BLaER1 (cell line): Measurements from ENCODE around the gene GNAL.

Experiments used
- H3K27ac ChIP-seq: shearing (Covaris generic); formaldehyde crosslinking; 2 replicates; pipeline ENCODE4 v1.8.1; 2022
- H3K27me3 ChIP-seq: shearing (Covaris generic); formaldehyde crosslinking; 2 replicates; pipeline ENCODE4 v1.8.1; 2022
- H3K36me3 ChIP-seq: shearing (Covaris generic); formaldehyde crosslinking; 2 replicates; pipeline ENCODE4 v1.8.1; 2022
- H3K4me1 ChIP-seq: shearing (Covaris generic); formaldehyde crosslinking; 2 replicates; pipeline ENCODE4 v1.8.1; 2022
- H3K4me2 ChIP-seq: shearing (Covaris generic); formaldehyde crosslinking; 2 replicates; pipeline ENCODE4 v1.8.1; 2022
- H3K4me3 ChIP-seq: shearing (Covaris generic); formaldehyde crosslinking; 2 replicates; pipeline ENCODE4 v1.8.1; 2022
- H3K9ac ChIP-seq: shearing (Covaris generic); formaldehyde crosslinking; 2 replicates; pipeline ENCODE4 v1.8.1; 2022
- H3K9me3 ChIP-seq: shearing (Covaris generic); formaldehyde crosslinking; 2 replicates; pipeline ENCODE4 v1.8.1; 2022
- H4K20me1 ChIP-seq: shearing (Covaris generic); formaldehyde crosslinking; 2 replicates; pipeline ENCODE4 v1.8.1; 2022
- Cebpa-rat ChIP-seq: shearing (Covaris generic); IDR thresholded peaks from 2 replicates; pipeline ENCODE4 v1.8.1; 2022

The GNAL gene

DNA sequence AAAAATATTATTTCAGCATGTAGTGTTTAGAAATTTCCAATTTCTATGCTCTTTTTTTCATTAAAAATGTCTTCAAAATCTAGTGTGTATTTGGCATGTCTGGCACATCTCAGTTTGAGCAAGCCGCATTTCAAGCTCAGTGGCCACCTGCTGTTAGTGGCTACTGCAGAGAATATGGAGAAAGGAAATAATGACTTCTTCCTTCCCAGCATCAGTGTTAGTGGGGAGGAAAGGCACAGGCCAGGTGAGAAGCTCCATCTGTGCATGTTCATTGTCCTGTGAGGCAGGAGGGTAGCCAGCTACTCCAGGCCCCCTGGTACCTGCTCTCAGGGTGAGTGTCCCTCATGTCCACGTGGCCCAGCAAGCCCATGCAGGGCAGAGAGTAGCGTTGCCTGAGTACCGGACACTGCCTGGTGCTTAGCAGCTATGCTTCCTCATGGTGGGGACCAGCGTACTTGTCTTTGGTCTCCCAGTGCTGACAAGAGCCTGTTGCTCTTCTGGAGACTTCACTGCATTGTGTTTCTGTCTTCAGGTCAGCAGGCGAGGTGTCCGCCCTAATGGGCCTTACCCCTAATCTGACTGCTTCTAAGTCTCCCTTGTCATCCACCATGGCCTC, 94.8 kb downstream of the GNAL start:
- H3K4me2 ChIP-seq = no peak overlapping the region
- H3K9me3 ChIP-seq = no peaks in the 10 kb centered on the region
- no peaks in the 10 kb centered on the region for H4K20me1 ChIP-seq
- H3K27ac ChIP-seq = no peak overlapping the region
- H3K4me1 ChIP-seq = no peaks in the 10 kb centered on the region
- H3K27me3 ChIP-seq = no peaks in the 10 kb centered on the region
- H3K36me3 ChIP-seq = no peaks in the 10 kb centered on the region
- no peak overlapping the region for H3K4me3 ChIP-seq
- no peak overlapping the region for H3K9ac ChIP-seq
- TF ChIP-seq Cebpa-rat = no peak

DNA sequence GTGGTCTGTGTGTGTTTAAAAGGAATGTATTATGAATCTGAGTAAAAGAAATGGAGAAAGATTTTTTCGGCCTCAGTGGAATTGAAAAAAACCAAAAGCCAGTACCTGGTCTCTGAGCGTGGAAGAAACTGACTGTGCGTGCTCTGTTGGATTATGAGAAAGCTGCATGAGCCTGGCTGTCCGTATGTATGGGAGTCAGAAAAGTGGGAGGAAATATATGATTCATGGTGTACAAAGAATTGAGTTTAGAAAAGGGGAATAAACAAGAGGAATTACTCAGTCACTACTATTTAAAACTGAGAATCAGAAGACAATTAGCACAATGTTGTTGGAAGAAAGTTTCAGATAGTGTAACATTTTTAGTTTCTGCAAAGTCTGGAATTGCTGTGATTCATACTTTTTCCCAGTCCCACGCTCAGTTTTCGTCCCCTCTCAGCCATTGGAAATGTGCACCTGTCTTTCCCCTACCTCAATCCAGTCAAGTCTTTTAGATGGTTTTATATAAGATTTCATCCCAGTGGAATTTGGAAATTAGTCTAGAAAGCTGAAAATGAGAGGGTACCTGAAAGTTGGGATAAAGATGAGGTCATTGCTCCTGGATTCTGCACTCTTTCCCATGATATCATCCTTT, 95.7 kb downstream of the GNAL start:
- no peak overlapping the region for H3K9ac ChIP-seq
- H3K27ac ChIP-seq = no peak overlapping the region
- H3K4me2 ChIP-seq = no peak overlapping the region
- no peak overlapping the region for H3K4me3 ChIP-seq
- no peaks in the 10 kb centered on the region for H4K20me1 ChIP-seq
- peaks cover 2% of the 10 kb centered on the region; the same call in 1 of the 2 replicates for H3K4me1 ChIP-seq
- H3K27me3 ChIP-seq = no peaks in the 10 kb centered on the region
- H3K36me3 ChIP-seq = no peaks in the 10 kb centered on the region
- H3K9me3 ChIP-seq = no peaks in the 10 kb centered on the region
- TF ChIP-seq Cebpa-rat = no peak

DNA sequence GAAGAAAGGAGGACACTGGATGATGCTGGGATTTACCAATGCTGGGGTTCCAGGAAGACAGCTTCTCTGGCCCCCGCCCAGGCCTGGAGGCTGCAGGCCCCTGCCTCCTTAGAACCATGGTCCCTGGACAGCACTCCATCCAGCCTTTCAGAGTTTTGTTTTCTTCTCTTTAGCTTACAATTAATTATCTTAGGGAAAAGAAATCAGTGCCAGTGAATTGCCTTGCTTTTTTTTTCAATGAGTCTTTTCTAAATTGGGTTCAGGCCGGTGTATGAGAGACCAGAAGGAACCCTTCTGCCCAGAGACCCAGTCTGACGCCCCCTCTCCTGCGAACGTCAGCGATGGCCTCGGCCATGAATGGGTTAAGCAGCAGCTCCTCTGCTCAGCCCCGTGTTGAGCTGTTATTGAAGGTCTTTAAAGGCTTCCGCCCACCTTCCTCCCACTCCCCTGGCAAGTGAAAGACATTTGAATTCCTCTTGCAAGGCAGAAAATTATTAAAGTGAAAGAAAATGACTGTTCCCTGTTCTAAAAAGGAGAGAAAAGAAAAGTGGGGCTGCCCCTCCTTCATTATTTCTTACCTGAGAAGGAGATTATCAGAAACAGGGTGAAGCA, 96.5 kb downstream of the GNAL start:
- no peak overlapping the region for H3K27ac ChIP-seq
- H3K9me3 ChIP-seq = no peaks in the 10 kb centered on the region
- no peak overlapping the region for H3K9ac ChIP-seq
- H3K4me1 ChIP-seq = peaks cover 10% of the 10 kb centered on the region
- no peaks in the 10 kb centered on the region for H3K36me3 ChIP-seq
- no peak for TF ChIP-seq Cebpa-rat
- H4K20me1 ChIP-seq = no peaks in the 10 kb centered on the region
- H3K4me2 ChIP-seq = no peak overlapping the region
- no peak overlapping the region for H3K4me3 ChIP-seq
- H3K27me3 ChIP-seq = no peaks in the 10 kb centered on the region

DNA sequence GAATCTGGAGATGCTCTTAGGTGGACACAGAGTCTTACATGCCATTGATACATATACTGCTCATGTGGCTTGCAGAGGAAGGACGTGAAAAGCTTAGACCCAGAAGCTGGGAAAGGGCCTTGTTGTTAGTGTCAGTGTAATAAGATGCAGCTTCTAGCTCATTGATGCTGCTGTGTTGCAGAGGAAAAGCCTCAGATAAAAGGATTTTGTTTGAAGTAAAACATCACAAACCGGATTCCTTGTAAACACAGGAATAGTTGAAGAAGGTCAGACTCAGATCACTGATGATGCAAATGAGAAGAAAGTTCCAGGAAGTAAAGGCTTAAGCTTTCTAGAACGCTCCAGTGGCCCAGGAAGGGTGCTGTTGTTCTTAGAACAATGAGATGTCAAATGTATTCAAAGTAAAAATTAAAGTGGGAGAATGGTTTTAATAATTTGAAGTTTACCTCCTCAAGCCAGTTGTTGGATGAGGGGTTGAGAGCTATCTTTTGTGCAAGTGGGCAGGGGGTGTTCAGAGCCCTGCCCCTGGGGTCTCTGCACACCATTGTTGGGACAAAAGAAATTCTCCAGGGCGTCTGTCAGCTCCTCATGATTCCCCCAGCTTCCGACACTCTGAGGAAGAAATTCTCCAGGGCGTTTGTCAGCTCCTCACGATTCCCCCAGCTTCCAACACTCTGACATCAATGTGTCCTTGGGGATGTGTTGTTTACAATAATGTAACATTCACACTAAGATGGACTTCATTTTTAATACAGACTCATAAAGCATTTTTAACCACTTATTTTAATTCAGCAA, 100.8 kb downstream of the GNAL start:
- Histone ChIP-seq H3K9ac (no peak overlapping the region), H3K4me3 (no peak overlapping the region), H3K27me3 (no peaks in the 10 kb centered on the region), H3K4me2 (peak overlapping the region; percentile 5; the same call in 1 of the 2 replicates), H3K4me1 (peaks cover 24% of the 10 kb centered on the region), H3K9me3 (no peaks in the 10 kb centered on the region), H3K27ac (no peak overlapping the region), H4K20me1 (no peaks in the 10 kb centered on the region), H3K36me3 (no peaks in the 10 kb centered on the region)
- no peak for TF ChIP-seq Cebpa-rat

DNA sequence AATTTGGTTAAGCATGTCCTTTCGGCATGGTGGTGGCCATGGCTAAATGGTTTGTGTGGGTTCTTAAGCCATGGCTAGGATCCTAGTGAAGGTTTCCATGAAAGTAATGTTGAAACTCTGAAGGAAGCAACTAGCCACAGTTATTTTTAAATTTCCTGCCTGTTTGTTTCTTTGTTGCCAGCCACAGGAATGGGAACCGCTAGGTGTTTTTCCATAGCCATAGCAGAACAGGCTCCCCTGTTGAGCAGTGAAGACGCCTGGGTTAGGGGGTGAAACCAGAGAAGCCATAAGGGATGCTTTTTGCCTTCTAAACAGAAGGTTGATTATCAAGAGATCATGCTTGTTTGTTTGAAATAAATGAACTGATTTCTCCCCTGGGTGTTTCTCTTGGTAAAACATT, 102.1 kb downstream of the GNAL start:
- no peak overlapping the region for H3K9ac ChIP-seq
- no peaks in the 10 kb centered on the region for H4K20me1 ChIP-seq
- H3K9me3 ChIP-seq = no peaks in the 10 kb centered on the region
- TF ChIP-seq Cebpa-rat = no peak
- H3K36me3 ChIP-seq = no peaks in the 10 kb centered on the region
- H3K4me2 ChIP-seq = peak overlapping the region; percentile 57
- H3K4me3 ChIP-seq = no peak overlapping the region
- H3K27me3 ChIP-seq = no peaks in the 10 kb centered on the region
- peaks cover 24% of the 10 kb centered on the region for H3K4me1 ChIP-seq
- no peak overlapping the region for H3K27ac ChIP-seq

DNA sequence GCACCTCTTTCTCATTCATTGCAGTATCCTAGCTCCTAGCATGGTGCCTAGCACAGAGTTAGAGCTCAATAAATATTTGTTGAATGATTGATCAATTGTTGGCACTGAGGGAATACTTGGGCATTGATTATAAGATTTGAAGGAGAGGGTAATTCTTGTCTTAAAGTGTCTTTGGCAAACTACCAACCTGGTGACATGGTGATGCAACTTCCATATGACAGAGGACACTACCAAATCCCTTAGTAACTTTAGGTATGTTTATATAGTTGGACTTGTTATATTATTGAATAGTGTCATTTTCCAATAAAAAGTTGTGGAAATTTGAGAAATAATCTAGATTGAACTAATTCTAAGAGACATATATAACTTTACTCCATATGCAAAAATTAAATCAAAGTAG, 103.6 kb downstream of the GNAL start:
- Histone ChIP-seq H3K36me3 (no peaks in the 10 kb centered on the region), H4K20me1 (no peaks in the 10 kb centered on the region), H3K9ac (no peak overlapping the region), H3K27me3 (no peaks in the 10 kb centered on the region), H3K4me2 (no peak overlapping the region), H3K4me1 (peaks cover 24% of the 10 kb centered on the region), H3K27ac (no peak overlapping the region), H3K4me3 (no peak overlapping the region), H3K9me3 (no peaks in the 10 kb centered on the region)
- no peak for TF ChIP-seq Cebpa-rat

DNA sequence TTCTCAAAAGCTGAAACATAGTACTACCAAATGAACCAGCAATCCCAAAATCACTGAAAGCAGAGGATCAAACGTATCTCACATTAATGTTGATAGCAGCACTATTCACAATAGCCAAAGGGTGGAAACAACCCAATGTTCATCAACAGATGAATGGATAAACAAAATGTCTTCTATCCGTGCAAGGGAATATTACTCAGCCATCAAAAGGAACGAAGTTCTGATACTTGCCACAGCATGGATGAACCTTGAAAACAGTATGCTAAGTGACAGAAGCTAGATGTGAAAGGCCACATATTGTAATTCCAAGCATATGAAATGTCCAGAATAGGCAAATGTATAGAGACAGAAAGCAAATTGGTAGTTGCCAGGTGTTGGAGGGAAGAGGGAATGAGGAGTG, 105.1 kb downstream of the GNAL start:
- Histone ChIP-seq H3K4me2 (no peak overlapping the region), H3K27ac (no peak overlapping the region), H3K36me3 (no peaks in the 10 kb centered on the region), H4K20me1 (no peaks in the 10 kb centered on the region), H3K9ac (no peak overlapping the region), H3K27me3 (no peaks in the 10 kb centered on the region), H3K9me3 (no peaks in the 10 kb centered on the region), H3K4me3 (no peak overlapping the region), H3K4me1 (peaks cover 24% of the 10 kb centered on the region)
- TF ChIP-seq Cebpa-rat = no peak

DNA sequence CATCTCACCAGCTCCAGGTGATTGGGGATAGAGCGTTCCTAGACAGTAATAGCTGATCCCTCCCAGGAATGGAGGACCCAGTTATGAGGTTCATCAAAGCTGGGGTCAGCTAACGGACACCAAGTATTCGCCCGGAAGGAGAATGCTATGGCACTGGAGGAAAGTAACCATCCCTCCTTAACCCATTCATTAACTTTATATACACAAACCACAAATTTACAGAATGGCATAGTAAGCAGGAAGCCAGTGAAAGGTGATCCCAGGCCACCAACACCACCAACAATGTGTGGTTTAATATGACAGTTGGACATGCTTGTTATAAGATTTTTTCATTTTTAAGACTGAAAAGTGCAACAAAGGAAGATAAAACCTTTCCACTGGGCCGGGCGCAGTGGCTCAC, 106.9 kb downstream of the GNAL start:
- Histone ChIP-seq H3K4me3 (no peak overlapping the region), H3K4me1 (peaks cover 11% of the 10 kb centered on the region), H3K27me3 (no peaks in the 10 kb centered on the region), H3K9ac (no peak overlapping the region), H3K27ac (no peak overlapping the region), H4K20me1 (no peaks in the 10 kb centered on the region), H3K9me3 (no peaks in the 10 kb centered on the region), H3K36me3 (no peaks in the 10 kb centered on the region), H3K4me2 (no peak overlapping the region)
- no peak for TF ChIP-seq Cebpa-rat

DNA sequence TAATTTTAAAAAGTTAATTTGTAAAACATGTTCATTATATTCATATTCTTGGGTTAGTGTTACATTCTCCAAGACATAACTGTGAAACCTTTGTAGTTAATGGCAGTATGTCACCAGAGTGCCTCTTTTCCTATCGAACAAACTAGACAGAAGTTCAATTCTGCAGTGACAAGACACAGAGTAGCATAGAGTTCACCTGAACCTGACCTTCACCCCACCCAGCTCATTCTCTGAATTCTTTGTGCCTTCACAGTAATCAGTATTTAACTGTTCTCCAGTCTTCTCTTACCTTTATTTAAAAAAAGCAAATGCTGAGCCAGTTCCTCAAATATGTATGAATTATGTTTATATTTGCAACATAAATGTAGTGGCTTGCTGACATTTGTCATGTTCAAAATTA, 109.2 kb downstream of the GNAL start:
- Histone ChIP-seq H3K4me2 (no peak overlapping the region), H4K20me1 (no peaks in the 10 kb centered on the region), H3K27me3 (no peaks in the 10 kb centered on the region), H3K27ac (no peak overlapping the region), H3K9me3 (no peaks in the 10 kb centered on the region), H3K9ac (no peak overlapping the region), H3K36me3 (no peaks in the 10 kb centered on the region), H3K4me1 (no peaks in the 10 kb centered on the region), H3K4me3 (no peak overlapping the region)
- no peak for TF ChIP-seq Cebpa-rat

DNA sequence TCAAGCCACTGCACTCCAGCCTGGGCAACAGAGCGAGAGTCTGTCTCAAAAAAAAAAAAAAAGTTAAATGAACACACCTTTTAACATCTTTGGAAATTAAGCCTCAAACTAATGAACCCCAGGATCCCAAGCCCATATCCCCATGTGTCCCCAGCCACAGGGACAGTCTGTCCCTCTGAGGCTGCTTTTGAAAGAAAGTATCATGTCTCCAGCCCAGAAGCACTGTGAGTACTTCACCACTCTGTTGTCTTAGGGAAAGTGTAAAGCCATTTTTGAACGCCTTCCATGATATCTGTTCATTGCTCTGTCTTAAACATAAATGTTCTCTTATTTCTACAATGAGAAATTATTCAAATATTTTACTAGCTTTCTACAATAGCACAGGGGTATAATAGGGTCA, 110.0 kb downstream of the GNAL start:
- no peak overlapping the region for H3K27ac ChIP-seq
- H4K20me1 ChIP-seq = no peaks in the 10 kb centered on the region
- no peaks in the 10 kb centered on the region for H3K4me1 ChIP-seq
- no peaks in the 10 kb centered on the region for H3K36me3 ChIP-seq
- no peak for TF ChIP-seq Cebpa-rat
- no peaks in the 10 kb centered on the region for H3K9me3 ChIP-seq
- H3K9ac ChIP-seq = no peak overlapping the region
- no peak overlapping the region for H3K4me2 ChIP-seq
- no peaks in the 10 kb centered on the region for H3K27me3 ChIP-seq
- no peak overlapping the region for H3K4me3 ChIP-seq
